ENCODE results near the gene NOL4L. TPM values are rescaled to one million over a fixed set of nuclear protein-coding genes. Genes with fewer than 3 reads are reported as not detected.
A peak's percentile ranks its signal among the peaks of the same experiment; 100 is the strongest.

NOL4L gene
- total RNA-seq, 1 experiment from 2014 or later = 1.4 TPM

- TF ChIP-seq CTCF (conservative IDR thresholded peaks at IDR 0.05; ENCODE audit: low read depth, low read length) (0 out of 2 replicates have a peak, but pooled peaks have one; percentile 16), EZH2 (IDR thresholded peaks at IDR 0.05; ENCODE audit: borderline replicate concordance, low read depth, low read length, poor library complexity, severe bottlenecking) (no peak)
- intact Hi-C loops (cut with micrococcal nuclease; ENCODE audit: unreplicated experiment) = no loop called here
- no peak for DNase-seq (ENCODE audit: low spot score)
- ChIA-PET CTCF (no interaction called here), POLR2A (ENCODE audit: low non-redundant PET) (no interaction called here)
- BruUV-seq (replicated peaks) = no TSS peak
- H3K36me3 ChIP-seq (ENCODE audit: insufficient read depth, low read length, poor library complexity, severe bottlenecking) = peaks cover 70% of the 10 kb centered on the region
- H3K4me1 ChIP-seq (ENCODE audit: insufficient read depth, low read length, poor library complexity, severe bottlenecking) = no peaks in the 10 kb centered on the region
- no peak overlapping the region for H3K27ac ChIP-seq (ENCODE audit: low read depth, low read length, poor library complexity, severe bottlenecking)
- no peaks in the 10 kb centered on the region for H3K27me3 ChIP-seq (replicated peaks; ENCODE audit: insufficient read depth, low read depth, low read length, poor library complexity)
- H3K9me3 ChIP-seq (ENCODE audit: low read depth, low read length, poor library complexity, severe bottlenecking) = no peaks in the 10 kb centered on the region
- no peak overlapping the region for H3K4me3 ChIP-seq (ENCODE audit: low read depth, low read length, poor library complexity, severe bottlenecking)
These were observed 147.6 kb downstream of the NOL4L start for GRCh38 chr20:32437391-32438074.

GRCh38 chr20:32436968-32437367, 148.2 kb downstream of the NOL4L start:
- H3K4me1 ChIP-seq (ENCODE audit: insufficient read depth, low read length, poor library complexity, severe bottlenecking) = no peaks in the 10 kb centered on the region
- H3K27me3 ChIP-seq (replicated peaks; ENCODE audit: insufficient read depth, low read depth, low read length, poor library complexity) = no peaks in the 10 kb centered on the region
- peaks cover 76% of the 10 kb centered on the region for H3K36me3 ChIP-seq (ENCODE audit: insufficient read depth, low read length, poor library complexity, severe bottlenecking)
- H3K9me3 ChIP-seq (ENCODE audit: low read depth, low read length, poor library complexity, severe bottlenecking) = no peaks in the 10 kb centered on the region
- CTCF ChIA-PET = no interaction called here
- intact Hi-C loops (cut with micrococcal nuclease; ENCODE audit: unreplicated experiment) = no loop called here
- TF ChIP-seq CTCF (conservative IDR thresholded peaks at IDR 0.05; ENCODE audit: low read depth, low read length) (no peak), EZH2 (IDR thresholded peaks at IDR 0.05; ENCODE audit: borderline replicate concordance, low read depth, low read length, poor library complexity, severe bottlenecking) (no peak)
- no peak overlapping the region for H3K27ac ChIP-seq (ENCODE audit: low read depth, low read length, poor library complexity, severe bottlenecking)
- no TSS peak for BruUV-seq (replicated peaks)
- no peak for DNase-seq (ENCODE audit: low spot score)
- POLR2A ChIA-PET (ENCODE audit: low non-redundant PET) = no interaction called here
- no peak overlapping the region for H3K4me3 ChIP-seq (ENCODE audit: low read depth, low read length, poor library complexity, severe bottlenecking)

DNA sequence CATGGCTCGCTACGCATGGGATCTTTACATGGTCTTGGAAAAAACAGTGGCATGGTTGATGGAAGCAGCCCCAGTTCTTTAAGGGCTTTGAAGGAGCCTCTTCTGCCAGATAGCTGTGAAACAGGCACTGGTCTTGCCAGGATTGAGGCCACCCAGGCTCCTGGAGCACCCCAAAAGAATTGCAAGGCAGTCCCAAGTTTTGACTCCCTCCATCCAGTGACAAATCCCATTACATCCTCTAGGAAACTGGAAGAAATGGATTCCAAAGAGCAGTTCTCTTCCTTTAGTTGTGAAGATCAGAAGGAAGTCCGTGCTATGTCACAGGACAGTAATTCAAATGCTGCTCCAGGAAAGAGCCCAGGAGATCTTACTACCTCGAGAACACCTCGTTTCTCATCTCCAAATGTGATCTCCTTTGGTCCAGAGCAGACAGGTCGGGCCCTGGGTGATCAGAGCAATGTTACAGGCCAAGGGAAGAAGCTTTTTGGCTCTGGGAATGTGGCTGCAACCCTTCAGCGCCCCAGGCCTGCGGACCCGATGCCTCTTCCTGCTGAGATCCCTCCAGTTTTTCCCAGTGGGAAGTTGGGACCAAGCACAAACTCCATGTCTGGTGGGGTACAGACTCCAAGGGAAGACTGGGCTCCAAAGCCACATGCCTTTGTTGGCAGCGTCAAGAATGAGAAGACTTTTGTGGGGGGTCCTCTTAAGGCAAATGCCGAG, 148.8 kb downstream of the NOL4L start:
- Histone ChIP-seq H3K36me3 (ENCODE audit: insufficient read depth, low read length, poor library complexity, severe bottlenecking) (peaks cover 82% of the 10 kb centered on the region), H3K27ac (ENCODE audit: low read depth, low read length, poor library complexity, severe bottlenecking) (no peak overlapping the region), H3K4me3 (ENCODE audit: low read depth, low read length, poor library complexity, severe bottlenecking) (no peak overlapping the region), H3K4me1 (ENCODE audit: insufficient read depth, low read length, poor library complexity, severe bottlenecking) (no peaks in the 10 kb centered on the region), H3K27me3 (replicated peaks; ENCODE audit: insufficient read depth, low read depth, low read length, poor library complexity) (no peaks in the 10 kb centered on the region), H3K9me3 (ENCODE audit: low read depth, low read length, poor library complexity, severe bottlenecking) (no peaks in the 10 kb centered on the region)
- TF ChIP-seq EZH2 (IDR thresholded peaks at IDR 0.05; ENCODE audit: borderline replicate concordance, low read depth, low read length, poor library complexity, severe bottlenecking) (no peak), CTCF (conservative IDR thresholded peaks at IDR 0.05; ENCODE audit: low read depth, low read length) (no peak)
- ChIA-PET POLR2A (ENCODE audit: low non-redundant PET) (no interaction called here), CTCF (no interaction called here)
- TSS peak; percentile 6 for BruUV-seq (replicated peaks)
- DNase-seq (ENCODE audit: low spot score) = no peak
- intact Hi-C loops (cut with micrococcal nuclease; ENCODE audit: unreplicated experiment) = no loop called here

All from A673 (cell line).